Measurements from ENCODE around the gene EHBP1L1. TPM values are rescaled to one million over a fixed set of nuclear protein-coding genes. Genes with fewer than 3 reads are reported as not detected.

Gene EHBP1L1
- total RNA-seq, 4 donors from 2014 or later, result 40.5 to 71.0 (median 57.3) TPM

DNA sequence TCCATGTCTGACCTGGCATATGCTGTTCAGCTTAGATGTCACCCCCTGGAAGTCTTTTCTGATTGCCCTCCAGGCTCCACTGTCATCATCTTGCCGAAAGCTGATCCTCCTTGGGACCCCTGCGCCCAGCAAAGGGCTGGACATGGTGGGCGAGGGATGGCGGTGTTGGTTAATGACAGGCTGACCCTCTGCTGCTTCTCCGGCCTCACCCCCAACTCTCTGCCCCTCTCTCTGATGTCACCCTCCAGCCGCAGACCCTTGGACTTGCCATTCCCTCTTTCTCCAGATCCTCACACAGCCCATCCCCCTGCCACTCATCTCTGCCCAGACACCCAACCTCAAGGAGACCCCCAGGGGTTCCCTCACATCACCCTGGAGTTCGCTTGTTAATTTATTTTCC is 2.3 kb downstream of the EHBP1L1 start:
- DNase-seq (ENCODE audit: low spot score in 2 of 2), result no peak
- H3K4me3 ChIP-seq (ENCODE audit: low read depth, poor library complexity, severe bottlenecking), result no peak overlapping the region
- WGBS, 2 donors, result 85 to 88% methylated on average over 7 of the region's 7 CpGs
- intact Hi-C loops (cut with DNase I; ENCODE audit: low total_unique reads), result loop anchor here (5.0 kb wide), 1 partner anchor 34 kb away; the partner anchor contains the start of gene MAP3K11
- TF ChIP-seq POLR2A (IDR thresholded peaks at IDR 0.05), result no peak

DNA sequence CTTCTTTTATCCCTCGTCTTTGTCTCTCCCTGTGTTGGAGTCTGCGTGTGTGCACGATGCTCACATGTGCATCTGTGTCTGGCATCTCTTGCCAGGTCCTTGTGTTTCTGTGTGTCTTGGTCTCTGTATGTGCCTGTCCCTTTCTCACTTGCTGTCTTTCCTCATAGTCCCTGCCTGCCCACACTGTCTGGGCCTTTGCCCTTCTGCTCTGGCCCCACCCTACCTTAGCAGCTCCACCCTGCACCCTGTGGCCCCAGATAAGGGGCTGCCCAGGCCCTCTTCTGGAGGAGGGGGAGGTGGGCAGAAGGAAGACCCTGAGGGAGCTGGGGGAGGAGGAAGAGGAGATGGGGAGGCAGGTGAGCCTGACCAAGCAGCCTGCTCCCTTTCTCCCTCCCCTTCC is 2.8 kb downstream of the EHBP1L1 start:
- TF ChIP-seq POLR2A (IDR thresholded peaks at IDR 0.05), result no peak
- WGBS, 2 donors, result 78 to 79% methylated on average over 3 of the region's 3 CpGs
- DNase-seq (ENCODE audit: low spot score in 2 of 2), result no peak
- no peak overlapping the region for H3K4me3 ChIP-seq (ENCODE audit: low read depth, poor library complexity, severe bottlenecking)
- intact Hi-C loops (cut with DNase I; ENCODE audit: low total_unique reads), result loop anchor here (5.0 kb wide), 1 partner anchor 34 kb away; the partner anchor contains the start of gene MAP3K11

DNA sequence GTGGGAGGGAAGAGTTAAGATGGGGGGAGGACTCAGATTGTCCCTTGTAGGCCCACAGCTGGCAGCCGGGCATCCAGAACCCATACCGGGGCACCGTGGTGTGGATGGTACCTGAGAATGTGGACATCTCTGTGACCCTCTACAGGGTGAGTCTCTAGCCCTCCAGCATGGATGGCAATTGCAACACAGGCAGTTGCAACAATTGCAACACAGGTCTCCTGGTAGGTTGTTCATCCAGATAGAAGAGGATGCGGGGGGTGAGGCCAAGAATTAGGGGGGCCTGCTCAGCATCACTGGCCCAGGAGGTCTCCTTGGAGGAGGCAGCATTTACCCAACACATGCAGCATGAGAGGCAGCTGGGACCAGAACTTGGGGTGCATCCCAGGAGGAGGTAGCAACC is 3.4 kb downstream of the EHBP1L1 start:
- WGBS, 2 donors, result 90 to 94% methylated on average over 4 of the region's 4 CpGs
- no peak overlapping the region for H3K4me3 ChIP-seq (ENCODE audit: low read depth, poor library complexity, severe bottlenecking)
- no peak for DNase-seq (ENCODE audit: low spot score in 2 of 2)
- TF ChIP-seq, protein P1, sequence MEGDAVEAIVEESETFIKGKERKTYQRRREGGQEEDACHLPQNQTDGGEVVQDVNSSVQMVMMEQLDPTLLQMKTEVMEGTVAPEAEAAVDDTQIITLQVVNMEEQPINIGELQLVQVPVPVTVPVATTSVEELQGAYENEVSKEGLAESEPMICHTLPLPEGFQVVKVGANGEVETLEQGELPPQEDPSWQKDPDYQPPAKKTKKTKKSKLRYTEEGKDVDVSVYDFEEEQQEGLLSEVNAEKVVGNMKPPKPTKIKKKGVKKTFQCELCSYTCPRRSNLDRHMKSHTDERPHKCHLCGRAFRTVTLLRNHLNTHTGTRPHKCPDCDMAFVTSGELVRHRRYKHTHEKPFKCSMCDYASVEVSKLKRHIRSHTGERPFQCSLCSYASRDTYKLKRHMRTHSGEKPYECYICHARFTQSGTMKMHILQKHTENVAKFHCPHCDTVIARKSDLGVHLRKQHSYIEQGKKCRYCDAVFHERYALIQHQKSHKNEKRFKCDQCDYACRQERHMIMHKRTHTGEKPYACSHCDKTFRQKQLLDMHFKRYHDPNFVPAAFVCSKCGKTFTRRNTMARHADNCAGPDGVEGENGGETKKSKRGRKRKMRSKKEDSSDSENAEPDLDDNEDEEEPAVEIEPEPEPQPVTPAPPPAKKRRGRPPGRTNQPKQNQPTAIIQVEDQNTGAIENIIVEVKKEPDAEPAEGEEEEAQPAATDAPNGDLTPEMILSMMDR (IDR thresholded peaks at IDR 0.05), result no peak
- TF ChIP-seq POLR2A (IDR thresholded peaks at IDR 0.05), result no peak
- intact Hi-C loops (cut with DNase I; ENCODE audit: low total_unique reads), result loop anchor here (5.0 kb wide), 1 partner anchor 33 kb away; the partner anchor contains the start of gene MAP3K11

DNA sequence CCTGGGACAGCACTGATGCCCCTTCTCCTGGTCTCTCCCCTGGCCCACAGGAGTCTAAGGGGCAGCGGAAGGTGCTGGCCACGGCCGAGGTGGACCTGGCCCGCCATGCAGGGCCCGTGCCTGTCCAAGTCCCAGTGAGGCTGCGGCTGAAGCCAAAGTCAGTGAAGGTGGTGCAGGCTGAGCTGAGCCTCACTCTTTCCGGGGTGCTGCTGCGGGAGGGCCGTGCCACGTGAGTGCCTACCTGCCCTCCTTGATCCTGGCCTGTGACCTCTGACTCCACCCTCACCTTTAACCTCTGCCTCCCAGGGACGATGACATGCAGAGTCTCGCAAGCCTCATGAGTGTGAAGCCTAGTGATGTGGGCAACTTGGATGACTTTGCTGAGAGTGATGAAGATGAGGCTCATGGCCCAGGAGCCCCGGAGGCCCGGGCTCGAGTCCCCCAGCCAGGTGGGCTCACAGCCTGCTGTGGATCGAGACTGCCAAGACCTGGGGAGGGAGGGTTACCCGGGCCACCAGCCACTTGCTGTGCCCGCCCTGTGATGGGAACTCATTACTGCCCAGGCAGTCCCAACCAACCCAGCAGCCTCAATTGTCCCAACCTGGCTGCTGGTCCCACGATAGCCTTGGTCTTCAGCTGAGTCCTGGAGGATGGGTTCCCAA is 4.3 kb downstream of the EHBP1L1 start:
- no peak overlapping the region for H3K4me3 ChIP-seq (ENCODE audit: low read depth, poor library complexity, severe bottlenecking)
- TF ChIP-seq POLR2A (IDR thresholded peaks at IDR 0.05), result no peak
- TF ChIP-seq, protein P1 (IDR thresholded peaks at IDR 0.05), result no peak
- DNase-seq (ENCODE audit: low spot score in 2 of 2), result no peak
- intact Hi-C loops (cut with DNase I; ENCODE audit: low total_unique reads), result no loop called here
- 92 to 93% methylated on average over 17 to 19 of the region's 19 CpGs for WGBS, 2 donors

DNA sequence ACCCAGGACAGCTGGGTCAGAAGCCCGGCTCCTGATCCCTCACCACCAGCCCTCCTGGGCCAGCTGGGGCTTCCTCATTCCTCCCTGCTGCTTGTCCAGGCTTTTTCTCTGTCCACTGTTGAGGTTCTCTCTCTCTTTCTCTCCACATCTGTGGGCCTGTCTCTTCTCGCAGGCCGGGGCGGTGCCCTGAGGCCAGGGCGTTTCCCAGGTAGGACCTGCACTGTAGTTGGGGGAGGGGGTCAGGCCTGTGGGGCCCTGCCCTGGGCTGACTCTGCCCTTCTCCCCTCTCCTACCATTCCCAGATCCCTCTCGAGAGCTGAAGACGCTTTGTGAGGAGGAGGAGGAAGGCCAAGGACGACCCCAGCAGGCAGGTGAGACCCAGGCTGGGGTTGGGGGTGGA is 4.9 kb downstream of the EHBP1L1 start:
- DNase-seq (ENCODE audit: low spot score in 2 of 2), result no peak
- no peak overlapping the region for H3K4me3 ChIP-seq (ENCODE audit: low read depth, poor library complexity, severe bottlenecking)
- WGBS, 2 donors, result 79 to 85% methylated on average over 8 of the region's 8 CpGs
- intact Hi-C loops (cut with DNase I; ENCODE audit: low total_unique reads), result no loop called here
- TF ChIP-seq POLR2A (IDR thresholded peaks at IDR 0.05), result no peak
- TF ChIP-seq, protein P1 (IDR thresholded peaks at IDR 0.05), result no peak

DNA sequence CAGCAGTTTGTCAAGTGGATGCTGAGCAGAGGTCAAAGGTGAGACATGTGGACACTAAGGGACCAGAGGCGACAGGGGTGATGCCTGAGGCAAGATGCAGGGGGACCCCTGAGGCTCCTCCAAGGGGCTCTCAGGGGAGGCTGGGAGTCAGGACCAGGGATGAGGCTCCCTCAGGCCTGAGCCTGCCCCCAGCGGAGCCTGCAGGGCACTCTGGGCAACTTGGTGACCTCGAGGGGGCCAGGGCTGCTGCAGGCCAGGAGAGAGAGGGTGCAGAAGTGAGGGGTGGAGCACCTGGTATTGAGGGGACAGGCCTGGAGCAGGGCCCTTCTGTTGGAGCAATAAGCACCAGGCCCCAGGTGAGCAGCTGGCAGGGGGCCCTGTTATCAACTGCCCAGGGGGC is 6.1 kb downstream of the EHBP1L1 start:
- intact Hi-C loops (cut with DNase I; ENCODE audit: low total_unique reads), result no loop called here
- WGBS, 2 donors, result 89 to 92% methylated on average over 3 of the region's 3 CpGs
- TF ChIP-seq, protein P1 (IDR thresholded peaks at IDR 0.05), result no peak
- no peak for TF ChIP-seq POLR2A (IDR thresholded peaks at IDR 0.05)
- no peak overlapping the region for H3K4me3 ChIP-seq (ENCODE audit: low read depth, poor library complexity, severe bottlenecking)
- no peak for DNase-seq (ENCODE audit: low spot score in 2 of 2)

DNA sequence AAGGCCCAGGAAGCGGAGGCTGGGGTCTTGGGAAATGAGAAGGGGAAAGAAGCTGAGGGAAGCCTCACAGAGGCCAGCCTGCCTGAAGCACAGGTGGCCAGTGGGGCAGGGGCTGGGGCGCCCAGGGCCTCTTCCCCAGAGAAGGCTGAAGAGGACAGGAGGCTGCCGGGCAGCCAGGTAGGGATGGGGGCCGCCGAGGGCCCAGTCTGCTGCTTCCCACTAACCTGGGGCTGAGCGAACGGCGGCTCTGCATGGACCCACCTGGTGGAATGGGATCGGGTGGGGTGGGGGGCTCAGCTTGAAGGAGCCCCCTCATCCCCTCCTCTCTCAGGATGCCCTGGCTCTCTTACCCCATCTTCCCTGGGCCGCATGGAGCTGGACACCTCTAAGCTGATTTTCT is 7.7 kb downstream of the EHBP1L1 start:
- 81 to 98% methylated on average over 10 of the region's 10 CpGs for WGBS, 2 donors
- intact Hi-C loops (cut with DNase I; ENCODE audit: low total_unique reads), result no loop called here
- H3K4me3 ChIP-seq (ENCODE audit: low read depth, poor library complexity, severe bottlenecking), result no peak overlapping the region
- TF ChIP-seq POLR2A (IDR thresholded peaks at IDR 0.05), result no peak
- TF ChIP-seq, protein P1 (IDR thresholded peaks at IDR 0.05), result no peak
- no peak for DNase-seq (ENCODE audit: low spot score in 2 of 2)

Data from lower leg skin (tissue), 4 donors.